GM21447 (cell line): ENCODE measurements around the gene ZNF155.

Experiments
- ATAC-seq: cut with Tn5 transposase; IDR thresholded peaks from one replicate; pipeline ENCODE4 v1.9.1; 2021; ENCODE audit not compliant: unreplicated experiment

Gene ZNF155

GRCh38 chr19:44003461-44004009 lies 19.5 kb downstream of the ZNF155 start:
- ATAC-seq, result peak; percentile 26

- ATAC-seq, result no peak
Measured at GRCh38 chr19:44005973-44006372, 22.0 kb downstream of the ZNF155 start.

DNA sequence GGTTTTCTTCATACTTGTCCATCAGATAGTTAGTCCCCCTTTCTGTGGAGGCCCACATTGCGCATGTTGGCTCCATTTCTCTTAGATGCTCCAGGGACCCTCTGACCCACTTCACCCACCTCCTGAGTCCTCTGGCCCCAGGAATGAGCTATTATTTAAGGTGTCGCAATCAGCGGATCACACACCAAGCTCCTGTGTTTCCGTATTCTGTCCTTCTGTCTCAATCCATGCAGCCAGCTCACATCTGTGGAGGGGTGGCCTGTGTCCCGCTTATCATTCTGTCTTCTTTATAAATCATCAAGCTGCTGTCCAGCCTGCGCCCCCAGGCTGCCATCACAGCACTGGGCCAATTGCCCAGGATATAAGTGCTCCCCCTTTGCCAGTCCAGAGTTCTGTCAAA lies 23.5 kb downstream of the ZNF155 start:
- ATAC-seq, result no peak

DNA sequence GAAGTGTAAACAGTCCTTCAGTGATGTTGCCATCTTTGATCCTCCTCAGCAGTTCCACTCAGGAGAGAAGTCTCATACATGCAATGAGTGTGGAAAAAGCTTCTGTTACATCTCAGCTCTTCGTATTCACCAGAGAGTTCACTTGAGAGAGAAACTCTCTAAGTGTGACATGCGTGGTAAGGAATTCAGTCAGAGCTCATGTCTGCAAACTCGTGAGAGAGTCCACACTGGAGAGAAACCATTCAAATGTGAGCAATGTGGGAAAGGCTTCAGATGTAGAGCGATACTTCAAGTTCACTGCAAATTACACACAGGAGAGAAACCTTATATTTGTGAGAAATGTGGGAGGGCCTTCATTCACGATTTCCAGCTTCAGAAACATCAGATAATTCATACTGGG lies 26.5 kb downstream of the ZNF155 start:
- no peak for ATAC-seq

GRCh38 chr19:44019498-44019897 lies 35.5 kb downstream of the ZNF155 start:
- ATAC-seq, result no peak

DNA sequence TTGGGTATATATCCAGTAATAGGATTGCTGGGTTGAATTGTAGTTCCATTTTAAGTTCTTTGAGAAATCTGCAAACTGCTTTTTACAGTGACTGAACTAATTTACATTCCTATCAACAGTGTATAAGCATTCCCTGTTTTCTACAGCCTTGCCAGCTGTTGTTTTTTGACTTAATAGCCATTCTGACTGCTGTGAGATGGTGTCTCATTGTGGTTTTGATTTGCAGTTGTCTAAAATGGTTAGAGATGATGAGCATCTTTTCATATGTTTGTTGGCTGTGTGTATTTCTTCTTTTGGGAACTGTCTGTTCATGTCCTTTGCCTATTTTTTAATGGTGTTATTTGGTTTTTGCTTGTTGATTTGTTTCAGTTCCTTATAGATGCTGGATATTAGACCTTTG lies 37.2 kb downstream of the ZNF155 start:
- ATAC-seq, result no peak

GRCh38 chr19:44024900-44025216 lies 40.9 kb downstream of the ZNF155 start:
- no peak for ATAC-seq

- ATAC-seq, result peak; percentile 96
Measured at GRCh38 chr19:44025217-44025936, 41.4 kb downstream of the ZNF155 start, which contains the start of gene ZNF222. Gene ZNF222, plus strand, starts transcription at chr19:44025379. Its CDS starts 58 bp downstream, at chr19:44025437.

DNA sequence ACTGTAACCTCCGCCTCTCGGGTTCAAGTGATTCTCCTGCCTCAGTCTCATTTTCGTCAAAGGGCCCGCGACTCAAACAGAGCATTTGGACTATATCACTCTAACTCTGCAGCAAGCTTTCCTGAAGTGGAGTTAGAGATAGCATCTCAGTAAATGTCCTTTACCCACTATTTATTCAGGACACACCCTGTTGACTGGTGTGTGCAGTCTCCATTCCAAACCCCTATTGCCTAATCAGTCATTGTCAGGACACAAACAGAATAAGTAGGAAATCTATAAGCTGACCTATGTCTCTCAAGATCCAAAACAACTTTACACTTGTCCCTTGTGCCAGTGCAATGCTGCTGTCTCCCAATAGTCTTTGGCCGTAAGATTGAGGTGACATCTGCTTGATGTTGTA lies 42.6 kb downstream of the ZNF155 start:
- ATAC-seq, result no peak

- no peak for ATAC-seq
Measured at GRCh38 chr19:44032001-44032610, 48.1 kb downstream of the ZNF155 start.

DNA sequence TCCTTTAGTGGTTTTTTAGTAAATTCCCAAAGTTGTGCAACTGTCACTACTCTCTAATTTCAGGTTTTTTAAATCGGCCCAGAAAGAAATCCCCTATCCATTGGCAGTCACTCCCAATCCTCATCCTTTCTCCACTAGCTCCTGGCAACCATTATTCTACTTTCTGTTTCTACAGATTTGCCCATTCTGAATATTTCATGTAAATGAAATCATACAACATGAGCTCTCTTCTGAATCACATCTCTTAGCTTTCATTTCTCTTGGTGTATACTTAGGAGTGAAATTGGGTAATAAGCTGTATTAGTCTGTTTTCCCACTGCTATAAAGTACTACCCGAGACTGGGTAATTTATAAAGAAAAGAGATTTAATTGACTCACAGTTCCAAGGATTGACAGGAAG lies 58.2 kb downstream of the ZNF155 start:
- ATAC-seq, result no peak
